ENCODE measurements around the gene ASB3. TPM values are rescaled to one million over a fixed set of nuclear protein-coding genes. Genes with fewer than 3 reads are reported as not detected.
"Not testable (repeated sequence)": the region's sequence is repeated elsewhere in the genome, so short reads cannot be mapped to it uniquely, and the experiment has no call there.

ASB3 gene, protein sequence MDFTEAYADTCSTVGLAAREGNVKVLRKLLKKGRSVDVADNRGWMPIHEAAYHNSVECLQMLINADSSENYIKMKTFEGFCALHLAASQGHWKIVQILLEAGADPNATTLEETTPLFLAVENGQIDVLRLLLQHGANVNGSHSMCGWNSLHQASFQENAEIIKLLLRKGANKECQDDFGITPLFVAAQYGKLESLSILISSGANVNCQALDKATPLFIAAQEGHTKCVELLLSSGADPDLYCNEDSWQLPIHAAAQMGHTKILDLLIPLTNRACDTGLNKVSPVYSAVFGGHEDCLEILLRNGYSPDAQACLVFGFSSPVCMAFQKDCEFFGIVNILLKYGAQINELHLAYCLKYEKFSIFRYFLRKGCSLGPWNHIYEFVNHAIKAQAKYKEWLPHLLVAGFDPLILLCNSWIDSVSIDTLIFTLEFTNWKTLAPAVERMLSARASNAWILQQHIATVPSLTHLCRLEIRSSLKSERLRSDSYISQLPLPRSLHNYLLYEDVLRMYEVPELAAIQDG
- 11.7 TPM for polyA plus RNA-seq
- long read RNA-seq, donor 1, result 0 reads
- long read RNA-seq, donor 2, partial matches to known transcripts, result 0 of 5 reads
- long read RNA-seq, donor 2, other reads (novel, unspliced or antisense), result 0 of 5 reads
- long read RNA-seq, donor 3, result 0 reads
- long read RNA-seq, donor 4, result 0 reads
- long read RNA-seq, donor 5, partial matches to known transcripts, result 0 of 2 reads
- long read RNA-seq, donor 5, other reads (novel, unspliced or antisense), result 0 of 2 reads
- long read RNA-seq, donor 6, partial matches to known transcripts, result 0 of 5 reads
- long read RNA-seq, donor 6, other reads (novel, unspliced or antisense), result 0 of 5 reads
- long read RNA-seq, donor 7, partial matches to known transcripts, result 0 of 1 reads
- long read RNA-seq, donor 7, other reads (novel, unspliced or antisense), result 0 of 1 reads
- long read RNA-seq, donor 8, partial matches to known transcripts, result 228 of 241 reads
- long read RNA-seq, donor 8, other reads (novel, unspliced or antisense), result 9 of 241 reads
- long read RNA-seq, donor 9, partial matches to known transcripts, result 0 of 3 reads
- long read RNA-seq, donor 9, other reads (novel, unspliced or antisense), result 0 of 3 reads
- long read RNA-seq, donor 10, partial matches to known transcripts, result 0 of 4 reads
- long read RNA-seq, donor 10, other reads (novel, unspliced or antisense), result 0 of 4 reads
- long read RNA-seq, donor 11, partial matches to known transcripts, result 0 of 4 reads
- long read RNA-seq, donor 11, other reads (novel, unspliced or antisense), result 0 of 4 reads

DNA sequence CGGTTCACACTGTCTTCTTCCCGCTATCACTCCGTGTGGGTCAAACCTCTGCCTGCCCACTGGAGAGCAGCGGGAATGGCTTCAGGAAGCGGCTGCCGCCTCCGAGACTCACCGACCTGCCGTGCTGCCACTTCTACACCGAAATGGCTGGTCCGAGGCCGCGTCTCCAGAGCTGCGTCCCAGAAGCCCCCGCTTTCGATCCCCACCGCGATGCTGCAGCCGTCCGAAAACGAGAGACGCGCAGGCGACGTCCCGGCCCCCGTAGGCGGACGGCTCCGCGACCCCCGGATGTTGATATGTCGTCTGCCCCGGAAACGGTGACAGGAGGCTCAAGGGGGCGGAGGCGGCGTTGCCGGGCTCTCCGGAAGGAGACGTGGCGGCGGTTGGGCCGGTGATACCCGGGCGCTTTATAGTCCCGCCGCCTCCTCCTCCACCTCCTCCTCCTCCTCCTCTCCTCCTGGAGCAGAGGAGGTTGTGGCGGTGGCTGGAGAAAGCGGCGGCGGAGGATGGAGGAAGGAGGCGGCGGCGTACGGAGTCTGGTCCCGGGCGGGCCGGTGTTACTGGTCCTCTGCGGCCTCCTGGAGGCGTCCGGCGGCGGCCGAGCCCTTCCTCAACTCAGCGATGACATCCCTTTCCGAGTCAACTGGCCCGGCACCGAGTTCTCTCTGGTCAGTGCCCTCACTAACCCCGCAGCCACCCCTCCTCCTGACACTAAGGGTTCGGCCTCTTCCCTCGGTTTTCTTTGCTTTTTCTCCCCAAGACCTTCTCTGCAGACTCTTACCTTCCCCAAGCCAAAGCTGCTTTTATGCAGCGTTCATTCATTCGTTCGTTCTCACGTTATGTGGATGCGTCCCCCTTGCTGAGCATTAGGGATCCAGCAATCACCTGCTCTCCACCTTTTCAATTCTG lies at the start of gene ASB3, which contains the start of gene ERLEC1:
Gene ASB3, minus strand, starts transcription at position 249 of the 909 bp plus-strand sequence. CDS start 21,381 bp downstream, outside the sequence.
Gene ERLEC1, plus strand, starts transcription at position 340 of the 909 bp plus-strand sequence. Its CDS starts 167 bp downstream, at position 507.
- peaks cover 5% of the 10 kb centered on the region for H3K9me3 ChIP-seq (ENCODE audit: control insufficient read depth, low read depth, low read length)
- H3K4me1 ChIP-seq (ENCODE audit: control insufficient read depth, insufficient read depth, low read length), result peaks cover 9% of the 10 kb centered on the region
- H3K27ac ChIP-seq (ENCODE audit: low read length), result peak within 1 kb of the TSS; percentile 85
- H3K4me3 ChIP-seq (ENCODE audit: low read length), result peak within 1 kb of the TSS; percentile 99
- 2% methylated on average over 6 of the region's 77 CpGs for WGBS (ENCODE audit: insufficient coverage, low lambda C conversion rate)
- peak; percentile 84 to 92 for DNase-seq
- no peaks in the 10 kb centered on the region for H3K27me3 ChIP-seq (ENCODE audit: control insufficient read depth, insufficient read depth, low read length)
- H3K36me3 ChIP-seq (ENCODE audit: control insufficient read depth, insufficient read depth, low read length), result peaks cover 3% of the 10 kb centered on the region

DNA sequence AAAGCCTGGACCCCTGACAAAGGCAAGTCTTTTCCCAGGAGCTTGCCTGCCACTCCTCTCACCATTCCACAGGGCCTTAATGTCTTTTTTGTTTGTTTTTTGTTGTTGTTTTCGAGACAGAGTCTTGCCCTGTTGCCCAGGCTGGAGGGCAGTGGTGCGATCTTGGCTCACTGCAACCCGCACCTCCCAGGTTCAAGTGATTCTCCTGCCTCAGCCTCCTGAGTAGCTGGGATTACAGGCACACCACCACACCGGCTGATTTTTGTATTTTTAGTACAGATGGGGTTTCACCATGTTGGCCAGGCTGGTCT lies 43.2 kb upstream of the ASB3 start:
- no CpG with 5 or more reads among the region's 4 CpGs for WGBS (ENCODE audit: insufficient coverage, low lambda C conversion rate)
- not testable (repeated sequence) for H3K9me3 ChIP-seq (ENCODE audit: control insufficient read depth, low read depth, low read length); H3K27me3 ChIP-seq (ENCODE audit: control insufficient read depth, insufficient read depth, low read length); H3K36me3 ChIP-seq (ENCODE audit: control insufficient read depth, insufficient read depth, low read length); H3K4me3 ChIP-seq (ENCODE audit: low read length); H3K4me1 ChIP-seq (ENCODE audit: control insufficient read depth, insufficient read depth, low read length); H3K27ac ChIP-seq (ENCODE audit: low read length); DNase-seq

DNA sequence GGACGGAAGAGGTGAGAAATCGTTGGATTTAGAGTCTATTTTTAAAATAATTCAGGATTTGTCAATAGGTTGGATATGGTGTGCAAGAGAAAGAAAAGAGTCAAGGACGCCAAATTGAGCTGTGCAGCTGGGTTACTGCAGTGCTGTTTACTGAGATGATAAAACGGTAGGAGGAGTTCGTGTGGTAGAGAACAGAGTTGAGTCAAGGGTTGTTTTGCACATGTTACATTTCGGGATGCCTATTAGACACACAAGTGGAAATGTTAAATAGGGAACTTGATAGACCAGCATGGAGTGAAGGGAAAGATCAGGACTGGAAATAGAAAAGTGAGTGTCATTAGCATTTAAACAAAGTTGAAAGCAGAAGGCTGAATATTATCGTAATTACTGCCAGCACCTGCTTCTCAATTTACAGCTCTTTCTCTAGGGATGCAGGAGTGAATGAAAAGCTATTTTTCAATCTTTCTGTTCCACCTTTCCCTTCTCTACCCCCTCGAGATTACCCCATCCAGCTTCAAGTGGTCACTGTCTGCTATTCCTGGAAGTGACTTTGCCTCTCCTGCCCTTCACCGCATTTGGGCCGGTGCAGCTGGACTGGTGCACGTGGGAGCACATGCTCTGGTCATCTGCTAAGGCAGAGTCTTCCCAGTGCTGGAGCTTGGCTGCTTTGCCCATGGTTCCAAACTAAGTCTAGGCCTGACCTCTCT lies 42.7 kb upstream of the ASB3 start:
- peaks cover 4% of the 10 kb centered on the region for H3K36me3 ChIP-seq (ENCODE audit: control insufficient read depth, insufficient read depth, low read length)
- H3K27ac ChIP-seq (ENCODE audit: low read length), result no peak overlapping the region
- H3K27me3 ChIP-seq (ENCODE audit: control insufficient read depth, insufficient read depth, low read length), result no peaks in the 10 kb centered on the region
- H3K9me3 ChIP-seq (ENCODE audit: control insufficient read depth, low read depth, low read length), result no peaks in the 10 kb centered on the region
- DNase-seq, result no peak
- H3K4me1 ChIP-seq (ENCODE audit: control insufficient read depth, insufficient read depth, low read length), result peaks cover 8% of the 10 kb centered on the region
- H3K4me3 ChIP-seq (ENCODE audit: low read length), result no peak overlapping the region
- 100% methylated on average over 3 of the region's 11 CpGs for WGBS (ENCODE audit: insufficient coverage, low lambda C conversion rate)

DNA sequence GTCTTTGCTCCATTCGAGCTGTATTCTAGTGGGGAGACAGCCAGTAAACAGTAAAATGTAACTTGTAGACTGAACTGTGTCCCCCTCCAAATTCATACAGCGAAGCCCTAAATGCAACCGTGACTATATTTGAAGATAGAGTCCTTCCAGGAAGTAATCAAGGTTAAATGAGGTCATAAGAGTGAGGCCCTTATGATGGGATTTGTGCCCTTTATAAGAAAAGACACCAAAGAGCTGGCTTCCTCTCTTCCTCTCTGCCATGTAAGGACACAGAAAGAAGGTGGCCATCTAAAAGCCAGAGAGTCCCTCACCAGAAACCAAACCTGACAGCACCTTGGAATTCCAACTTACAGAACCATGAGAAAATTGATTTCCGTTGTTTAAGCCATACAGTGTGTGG lies 41.6 kb upstream of the ASB3 start:
- Histone ChIP-seq H3K4me1 (ENCODE audit: control insufficient read depth, insufficient read depth, low read length) (peaks cover 8% of the 10 kb centered on the region), H3K9me3 (ENCODE audit: control insufficient read depth, low read depth, low read length) (no peaks in the 10 kb centered on the region), H3K27me3 (ENCODE audit: control insufficient read depth, insufficient read depth, low read length) (no peaks in the 10 kb centered on the region), H3K27ac (ENCODE audit: low read length) (no peak overlapping the region), H3K36me3 (ENCODE audit: control insufficient read depth, insufficient read depth, low read length) (peaks cover 4% of the 10 kb centered on the region), H3K4me3 (ENCODE audit: low read length) (no peak overlapping the region)
- 100% methylated on average over 1 of the region's 4 CpGs for WGBS (ENCODE audit: insufficient coverage, low lambda C conversion rate)
- DNase-seq, result no peak

DNA sequence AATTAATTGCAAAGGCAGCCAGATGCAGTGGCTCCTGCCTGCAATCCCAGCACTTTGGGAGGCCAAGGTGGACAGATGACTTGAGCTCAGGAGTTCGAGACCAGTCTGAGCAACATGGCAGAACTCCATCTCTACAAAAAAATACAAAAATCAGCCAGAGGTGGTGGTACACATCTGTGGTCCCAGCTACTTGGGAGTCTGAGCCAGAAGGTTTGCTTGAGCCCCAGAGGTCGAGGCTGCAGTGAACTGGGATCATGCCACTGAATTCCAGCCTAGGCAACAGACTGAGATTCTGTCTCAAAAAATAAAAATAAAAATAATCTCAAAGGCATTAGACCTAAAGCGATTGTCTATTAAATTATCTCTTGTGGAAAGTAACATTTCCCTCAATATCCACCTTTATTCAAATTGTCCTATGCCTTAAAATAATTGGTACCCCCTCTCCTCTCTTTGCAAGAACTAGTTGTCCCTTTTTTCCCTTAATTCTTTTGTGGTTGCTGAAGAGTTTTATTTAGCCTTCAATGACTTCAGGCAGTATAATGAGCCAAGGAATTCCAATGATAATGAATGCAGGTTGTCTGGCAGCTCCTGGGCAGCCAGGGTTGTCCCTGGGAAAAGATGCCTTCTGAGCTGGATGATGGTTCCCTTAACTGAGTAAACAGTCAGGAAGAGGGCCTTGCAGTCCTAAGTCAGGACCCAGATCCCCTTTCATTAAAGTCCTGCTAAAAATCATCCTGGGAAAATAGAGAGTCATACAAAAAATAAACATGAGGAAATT lies 40.8 kb upstream of the ASB3 start:
- no peak for DNase-seq
- H3K36me3 ChIP-seq (ENCODE audit: control insufficient read depth, insufficient read depth, low read length), result peaks cover 4% of the 10 kb centered on the region
- WGBS (ENCODE audit: insufficient coverage, low lambda C conversion rate), result no CpG with 5 or more reads among the region's 3 CpGs
- H3K9me3 ChIP-seq (ENCODE audit: control insufficient read depth, low read depth, low read length), result no peaks in the 10 kb centered on the region
- no peaks in the 10 kb centered on the region for H3K27me3 ChIP-seq (ENCODE audit: control insufficient read depth, insufficient read depth, low read length)
- peaks cover 8% of the 10 kb centered on the region for H3K4me1 ChIP-seq (ENCODE audit: control insufficient read depth, insufficient read depth, low read length)
- peak overlapping the region; percentile 69 for H3K27ac ChIP-seq (ENCODE audit: low read length)
- H3K4me3 ChIP-seq (ENCODE audit: low read length), result no peak overlapping the region

DNA sequence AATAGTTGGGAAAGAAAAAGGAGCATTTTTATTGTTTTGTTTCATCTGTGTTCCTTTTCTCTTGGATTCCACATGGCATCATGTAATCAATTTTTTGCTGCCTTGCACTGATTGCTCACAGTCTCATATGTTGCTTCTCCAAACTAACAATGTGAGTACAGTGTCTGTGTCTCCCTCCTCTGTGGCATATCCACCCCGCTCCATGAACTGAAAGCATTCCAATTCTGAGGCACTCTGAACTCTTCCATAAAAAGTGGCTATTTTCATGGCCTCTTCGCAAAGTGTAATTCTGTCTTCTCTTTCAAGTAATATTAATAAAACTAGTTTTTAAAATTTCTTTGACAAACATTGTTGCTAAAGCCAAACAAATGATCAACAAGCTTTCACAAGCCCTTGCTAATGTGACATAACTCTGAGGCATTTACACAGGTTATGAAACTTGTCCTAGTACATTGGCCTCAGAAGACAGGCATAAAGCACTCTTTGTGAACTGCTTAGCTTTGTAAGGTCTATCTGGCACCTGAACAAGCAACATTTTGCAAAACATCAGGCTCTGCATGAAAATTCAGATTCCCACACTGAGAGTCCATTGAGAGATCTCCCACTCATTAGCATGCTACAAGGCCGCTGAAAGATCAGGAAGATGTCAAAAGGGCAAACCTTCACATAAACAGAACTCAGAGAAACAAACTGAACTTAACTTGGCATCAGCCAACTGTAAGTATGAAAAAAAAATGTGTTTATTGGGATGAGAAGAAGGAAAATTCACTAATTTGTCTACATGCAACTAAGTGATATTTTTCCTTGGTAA lies 40.0 kb upstream of the ASB3 start:
- Histone ChIP-seq H3K27me3 (ENCODE audit: control insufficient read depth, insufficient read depth, low read length) (no peaks in the 10 kb centered on the region), H3K4me1 (ENCODE audit: control insufficient read depth, insufficient read depth, low read length) (peaks cover 8% of the 10 kb centered on the region), H3K36me3 (ENCODE audit: control insufficient read depth, insufficient read depth, low read length) (peaks cover 4% of the 10 kb centered on the region), H3K9me3 (ENCODE audit: control insufficient read depth, low read depth, low read length) (no peaks in the 10 kb centered on the region), H3K4me3 (ENCODE audit: low read length) (no peak overlapping the region), H3K27ac (ENCODE audit: low read length) (peak overlapping the region; percentile 69)
- peak; percentile 41 to 63 for DNase-seq
- WGBS (ENCODE audit: insufficient coverage, low lambda C conversion rate), result no CpG with 5 or more reads among the region's 3 CpGs

DNA sequence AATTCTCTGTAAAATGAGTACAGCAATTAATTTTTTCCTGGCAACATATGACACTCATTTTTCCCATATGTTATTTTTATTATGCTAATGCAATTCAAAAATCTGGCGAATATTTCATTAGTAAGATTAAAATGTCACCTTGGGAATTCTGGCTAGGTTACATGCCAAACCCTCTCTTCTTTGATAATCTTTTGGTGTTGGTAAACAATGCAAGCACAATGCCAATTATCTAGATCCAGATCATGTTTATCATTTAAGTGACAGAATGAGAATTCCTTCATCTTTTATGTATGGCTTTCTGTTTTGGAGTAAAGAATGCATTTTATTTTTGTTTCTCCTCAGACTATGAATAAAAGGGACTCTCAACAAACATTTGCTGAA lies 39.3 kb upstream of the ASB3 start:
- DNase-seq, result no peak
- H3K27ac ChIP-seq (ENCODE audit: low read length), result peak overlapping the region; percentile 69
- H3K4me3 ChIP-seq (ENCODE audit: low read length), result no peak overlapping the region
- peaks cover under 1% of the 10 kb centered on the region for H3K36me3 ChIP-seq (ENCODE audit: control insufficient read depth, insufficient read depth, low read length)
- 83% methylated on average over 1 of the region's 1 CpG for WGBS (ENCODE audit: insufficient coverage, low lambda C conversion rate)
- H3K4me1 ChIP-seq (ENCODE audit: control insufficient read depth, insufficient read depth, low read length), result peaks cover 8% of the 10 kb centered on the region
- H3K27me3 ChIP-seq (ENCODE audit: control insufficient read depth, insufficient read depth, low read length), result no peaks in the 10 kb centered on the region
- H3K9me3 ChIP-seq (ENCODE audit: control insufficient read depth, low read depth, low read length), result no peaks in the 10 kb centered on the region

DNA sequence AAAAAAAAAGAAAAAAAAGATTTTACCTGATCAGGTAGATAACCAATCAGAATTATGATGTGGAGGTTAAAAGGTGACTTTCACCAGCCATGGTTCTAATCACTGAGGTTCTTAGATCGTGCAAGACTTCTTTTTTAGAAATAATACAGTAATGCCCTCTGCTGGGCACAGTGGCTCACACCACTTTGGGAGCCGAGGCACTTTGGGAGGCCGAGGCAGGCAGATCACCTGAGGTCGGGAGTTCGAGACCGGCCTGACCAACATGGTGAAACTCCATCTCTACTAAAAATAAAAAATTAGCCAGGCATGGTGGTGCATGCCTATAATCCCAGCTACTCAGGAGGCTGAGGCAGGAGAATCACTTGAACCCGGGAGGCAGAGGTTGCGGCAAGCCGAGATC lies 36.9 kb upstream of the ASB3 start:
- peaks cover 22% of the 10 kb centered on the region for H3K4me1 ChIP-seq (ENCODE audit: control insufficient read depth, insufficient read depth, low read length)
- H3K36me3 ChIP-seq (ENCODE audit: control insufficient read depth, insufficient read depth, low read length); H3K27me3 ChIP-seq (ENCODE audit: control insufficient read depth, insufficient read depth, low read length); DNase-seq; H3K4me3 ChIP-seq (ENCODE audit: low read length); H3K9me3 ChIP-seq (ENCODE audit: control insufficient read depth, low read depth, low read length); H3K27ac ChIP-seq (ENCODE audit: low read length): not testable (repeated sequence)
- WGBS (ENCODE audit: insufficient coverage, low lambda C conversion rate), result no CpG with 5 or more reads among the region's 9 CpGs

Data from large intestine (tissue), 12 donors.